Measurements from ENCODE around the gene ELL2.

DNA sequence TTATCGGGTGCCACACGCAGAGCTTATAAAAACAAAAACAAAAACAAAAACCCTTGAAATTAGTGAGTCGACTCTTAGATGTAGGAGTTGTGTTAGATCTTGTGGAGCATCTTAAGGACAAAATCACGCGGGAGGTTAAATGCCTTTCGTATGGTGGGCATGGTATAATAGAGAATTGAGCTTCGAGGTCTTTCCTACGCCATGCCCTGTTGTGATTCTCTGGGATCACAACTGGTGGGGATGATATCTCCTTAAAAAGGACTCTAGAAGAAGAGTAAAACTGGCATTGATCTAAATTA lies 773 bp upstream of the ELL2 start:
- TF ChIP-seq, protein P1, sequence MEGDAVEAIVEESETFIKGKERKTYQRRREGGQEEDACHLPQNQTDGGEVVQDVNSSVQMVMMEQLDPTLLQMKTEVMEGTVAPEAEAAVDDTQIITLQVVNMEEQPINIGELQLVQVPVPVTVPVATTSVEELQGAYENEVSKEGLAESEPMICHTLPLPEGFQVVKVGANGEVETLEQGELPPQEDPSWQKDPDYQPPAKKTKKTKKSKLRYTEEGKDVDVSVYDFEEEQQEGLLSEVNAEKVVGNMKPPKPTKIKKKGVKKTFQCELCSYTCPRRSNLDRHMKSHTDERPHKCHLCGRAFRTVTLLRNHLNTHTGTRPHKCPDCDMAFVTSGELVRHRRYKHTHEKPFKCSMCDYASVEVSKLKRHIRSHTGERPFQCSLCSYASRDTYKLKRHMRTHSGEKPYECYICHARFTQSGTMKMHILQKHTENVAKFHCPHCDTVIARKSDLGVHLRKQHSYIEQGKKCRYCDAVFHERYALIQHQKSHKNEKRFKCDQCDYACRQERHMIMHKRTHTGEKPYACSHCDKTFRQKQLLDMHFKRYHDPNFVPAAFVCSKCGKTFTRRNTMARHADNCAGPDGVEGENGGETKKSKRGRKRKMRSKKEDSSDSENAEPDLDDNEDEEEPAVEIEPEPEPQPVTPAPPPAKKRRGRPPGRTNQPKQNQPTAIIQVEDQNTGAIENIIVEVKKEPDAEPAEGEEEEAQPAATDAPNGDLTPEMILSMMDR (IDR thresholded peaks at IDR 0.05), result no peak
- TF ChIP-seq POLR2A (IDR thresholded peaks at IDR 0.05) (no peak), EP300 (IDR thresholded peaks at IDR 0.05; ENCODE audit: low read depth) (no peak), POLR2AphosphoS5 (IDR thresholded peaks at IDR 0.05) (no peak)
